ENCODE measurements around the gene HSF2BP. TPM values are rescaled to one million over a fixed set of nuclear protein-coding genes. Genes with fewer than 3 reads are reported as not detected.
"Not testable (repeated sequence)": the region's sequence is repeated elsewhere in the genome, so short reads cannot be mapped to it uniquely, and the experiment has no call there.

The HSF2BP gene
- total RNA-seq, 1 donor from 2014 or later, result 1.2 TPM

DNA sequence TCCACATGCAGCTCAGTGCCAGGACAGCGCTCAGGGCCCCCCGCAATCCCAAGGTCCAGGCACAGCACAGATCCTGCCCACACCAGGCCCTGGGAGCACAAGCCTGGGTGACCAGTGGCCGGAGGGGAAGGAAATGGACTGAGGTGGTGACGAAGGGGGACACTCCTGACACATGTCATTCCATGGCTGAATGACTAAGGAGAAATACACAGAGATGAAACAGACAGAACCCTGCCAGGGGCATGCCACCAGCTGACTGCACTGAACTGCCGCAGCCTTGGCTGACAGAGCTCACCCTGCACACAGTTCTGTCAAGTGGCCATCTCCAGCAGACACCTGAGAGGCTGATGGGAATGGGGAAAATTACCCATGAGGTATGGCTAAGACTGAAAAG, 56.1 kb downstream of the HSF2BP start:
- Mint-ChIP-seq H3K36me3 (ENCODE audit: low read depth) (no peaks in the 10 kb centered on the region), H3K9me3 (no peaks in the 10 kb centered on the region), H3K27me3 (ENCODE audit: insufficient read depth) (peaks cover 2% of the 10 kb centered on the region), H3K4me3 (no peak overlapping the region), H3K27ac (no peak overlapping the region), H3K4me1 (ENCODE audit: low read depth) (peaks cover 14% of the 10 kb centered on the region)
- intact Hi-C loops (cut with micrococcal nuclease), result no loop called here
- no peak for DNase-seq (ENCODE audit: low spot score)

DNA sequence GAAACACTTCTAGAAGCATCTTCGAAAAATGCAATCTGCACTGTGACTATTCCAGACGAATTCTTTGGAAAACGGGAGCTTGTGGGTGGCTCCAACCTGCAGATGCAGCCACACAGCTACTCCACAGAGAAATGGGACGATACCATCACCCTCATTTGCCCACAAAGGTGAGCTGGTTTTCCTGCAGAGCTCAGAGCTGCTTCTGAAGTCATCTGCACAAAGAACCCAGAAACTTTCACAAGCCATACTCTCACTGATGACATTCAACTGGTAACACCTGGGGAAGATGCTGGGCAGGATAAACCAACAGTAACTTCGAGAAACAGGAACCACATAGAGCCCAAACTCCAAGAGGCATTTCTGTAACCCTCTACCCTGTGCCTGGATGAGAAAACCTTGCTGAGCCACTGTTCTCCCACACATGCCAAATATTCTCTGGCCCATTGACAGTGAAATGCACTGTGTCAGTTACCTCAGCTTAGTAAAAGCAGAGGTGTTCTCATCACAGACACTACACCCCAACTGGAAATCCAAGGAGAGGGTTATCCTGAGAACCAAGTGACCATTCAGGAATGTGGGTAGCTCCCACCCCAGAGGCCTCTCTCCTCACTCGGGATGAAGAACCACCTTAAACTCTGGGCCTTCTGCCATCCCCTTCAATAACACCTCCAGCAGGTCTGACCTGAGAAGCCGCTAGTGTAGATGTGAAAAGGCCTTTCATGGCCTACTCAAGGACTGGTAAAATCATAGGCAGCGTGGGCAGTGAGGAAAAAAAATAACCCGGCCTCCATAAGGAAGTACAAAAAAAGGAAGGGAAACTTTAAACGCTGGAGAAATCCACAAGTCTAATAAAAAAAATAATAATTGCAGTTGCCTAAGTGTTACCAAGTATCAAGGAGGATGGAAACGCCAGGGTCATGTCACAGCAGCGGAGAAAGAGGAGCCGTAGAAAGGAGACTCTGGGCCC, 56.7 kb downstream of the HSF2BP start:
- Mint-ChIP-seq H3K4me1 (ENCODE audit: low read depth) (peaks cover 14% of the 10 kb centered on the region), H3K27me3 (ENCODE audit: insufficient read depth) (peaks cover 9% of the 10 kb centered on the region), H3K27ac (no peak overlapping the region), H3K4me3 (no peak overlapping the region), H3K36me3 (ENCODE audit: low read depth) (no peaks in the 10 kb centered on the region), H3K9me3 (no peaks in the 10 kb centered on the region)
- no peak for DNase-seq (ENCODE audit: low spot score)
- intact Hi-C loops (cut with micrococcal nuclease), result no loop called here

DNA sequence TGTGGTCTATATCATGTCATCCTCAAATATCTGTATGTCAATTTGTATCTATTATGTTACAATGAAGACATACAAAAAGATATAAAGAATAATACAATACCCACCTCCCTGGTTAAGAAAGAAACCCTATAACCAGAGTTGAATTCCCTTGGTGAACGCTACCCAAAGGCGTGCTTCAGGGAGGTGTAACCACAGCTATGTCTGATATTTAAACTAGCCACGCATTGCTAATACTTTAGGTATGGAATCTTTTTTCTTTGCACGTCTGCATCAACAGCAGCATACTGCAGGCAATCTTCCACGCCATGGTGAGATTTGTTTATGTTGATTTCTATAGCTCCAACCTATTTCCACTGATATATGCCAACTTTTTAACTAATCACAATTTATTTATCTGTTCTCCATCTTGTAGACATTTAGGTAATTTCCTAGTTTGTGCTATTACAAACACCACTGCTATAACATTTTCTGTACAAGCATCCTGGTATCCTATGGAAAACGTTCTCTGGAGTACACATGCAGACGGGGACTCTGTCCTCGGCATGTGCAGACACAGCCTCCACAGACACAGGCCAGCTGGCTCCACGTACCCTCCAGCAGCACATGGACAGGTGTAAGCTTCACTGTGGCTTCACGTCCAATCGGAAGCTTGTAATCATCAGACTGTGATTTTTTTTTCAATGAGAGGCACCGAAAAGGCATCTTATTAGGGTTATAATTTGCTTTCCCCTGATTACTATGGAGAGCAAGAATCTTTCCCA, 58.5 kb downstream of the HSF2BP start:
- Mint-ChIP-seq H3K36me3 (ENCODE audit: low read depth) (no peaks in the 10 kb centered on the region), H3K27ac (no peak overlapping the region), H3K4me1 (ENCODE audit: low read depth) (peaks cover 14% of the 10 kb centered on the region), H3K4me3 (no peak overlapping the region), H3K27me3 (ENCODE audit: insufficient read depth) (peaks cover 12% of the 10 kb centered on the region), H3K9me3 (no peaks in the 10 kb centered on the region)
- DNase-seq (ENCODE audit: low spot score), result no peak
- intact Hi-C loops (cut with micrococcal nuclease), result no loop called here

DNA sequence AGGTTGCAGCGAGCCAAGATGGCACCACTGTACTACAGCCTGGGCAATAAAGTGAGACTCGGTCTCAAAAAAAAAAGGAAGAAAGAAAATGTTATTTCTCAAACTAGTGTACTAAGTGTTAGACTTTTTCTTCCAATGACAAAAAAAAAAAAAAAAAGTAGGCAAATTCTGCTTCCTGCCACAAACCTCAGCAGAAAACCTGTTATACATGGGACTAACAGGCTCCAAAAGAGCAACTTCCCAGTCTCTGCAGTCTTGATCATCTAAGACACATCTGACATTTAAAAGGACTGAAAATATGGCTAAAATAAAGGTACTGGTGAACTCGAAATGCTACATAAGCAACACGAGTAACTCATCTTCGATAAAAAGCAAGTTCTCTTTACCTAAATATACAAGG, 59.6 kb downstream of the HSF2BP start:
- H3K4me1 Mint-ChIP-seq (ENCODE audit: low read depth), result peaks cover 14% of the 10 kb centered on the region
- no peak overlapping the region for H3K4me3 Mint-ChIP-seq
- intact Hi-C loops (cut with micrococcal nuclease), result no loop called here
- peaks cover 15% of the 10 kb centered on the region for H3K27me3 Mint-ChIP-seq (ENCODE audit: insufficient read depth)
- H3K9me3 Mint-ChIP-seq, result no peaks in the 10 kb centered on the region
- no peak for DNase-seq (ENCODE audit: low spot score)
- no peak overlapping the region for H3K27ac Mint-ChIP-seq
- no peaks in the 10 kb centered on the region for H3K36me3 Mint-ChIP-seq (ENCODE audit: low read depth)

DNA sequence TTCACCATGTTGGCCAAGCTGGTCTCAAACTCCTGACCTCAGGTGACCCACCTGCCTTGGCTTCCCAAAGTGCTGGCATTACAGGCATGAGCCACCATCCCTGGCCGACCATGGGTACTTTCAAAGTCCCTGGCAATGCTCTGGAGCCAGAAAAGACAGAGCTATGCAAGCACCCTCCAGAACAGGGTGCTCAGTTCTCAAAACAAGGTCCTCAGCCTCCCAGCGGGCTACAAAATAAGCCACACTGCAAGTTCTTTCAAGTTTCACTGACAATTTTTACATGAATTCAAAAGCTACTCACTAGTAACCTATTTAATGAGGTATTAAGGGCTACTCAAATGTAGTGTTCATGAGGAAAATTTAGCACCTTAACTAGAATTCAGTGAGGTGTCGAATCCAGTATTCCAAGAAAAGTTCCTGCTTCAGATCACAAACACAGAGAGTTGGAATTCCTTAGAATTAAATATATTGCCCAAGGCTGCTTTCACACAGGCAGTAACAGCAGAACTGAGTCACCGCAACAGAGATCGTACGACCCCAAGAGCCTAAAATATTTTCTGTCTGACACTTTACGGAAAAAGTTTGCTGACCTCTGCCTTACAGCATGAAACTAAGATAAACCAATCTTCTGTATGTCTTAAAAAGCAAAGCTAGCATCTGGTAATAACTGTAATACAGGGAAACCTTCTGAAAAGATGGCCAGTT, 60.7 kb downstream of the HSF2BP start:
- Mint-ChIP-seq H3K4me3 (no peak overlapping the region), H3K27me3 (ENCODE audit: insufficient read depth) (peaks cover 24% of the 10 kb centered on the region), H3K9me3 (no peaks in the 10 kb centered on the region), H3K27ac (no peak overlapping the region), H3K4me1 (ENCODE audit: low read depth) (peaks cover 14% of the 10 kb centered on the region), H3K36me3 (ENCODE audit: low read depth) (no peaks in the 10 kb centered on the region)
- no peak for DNase-seq (ENCODE audit: low spot score)
- intact Hi-C loops (cut with micrococcal nuclease), result no loop called here

DNA sequence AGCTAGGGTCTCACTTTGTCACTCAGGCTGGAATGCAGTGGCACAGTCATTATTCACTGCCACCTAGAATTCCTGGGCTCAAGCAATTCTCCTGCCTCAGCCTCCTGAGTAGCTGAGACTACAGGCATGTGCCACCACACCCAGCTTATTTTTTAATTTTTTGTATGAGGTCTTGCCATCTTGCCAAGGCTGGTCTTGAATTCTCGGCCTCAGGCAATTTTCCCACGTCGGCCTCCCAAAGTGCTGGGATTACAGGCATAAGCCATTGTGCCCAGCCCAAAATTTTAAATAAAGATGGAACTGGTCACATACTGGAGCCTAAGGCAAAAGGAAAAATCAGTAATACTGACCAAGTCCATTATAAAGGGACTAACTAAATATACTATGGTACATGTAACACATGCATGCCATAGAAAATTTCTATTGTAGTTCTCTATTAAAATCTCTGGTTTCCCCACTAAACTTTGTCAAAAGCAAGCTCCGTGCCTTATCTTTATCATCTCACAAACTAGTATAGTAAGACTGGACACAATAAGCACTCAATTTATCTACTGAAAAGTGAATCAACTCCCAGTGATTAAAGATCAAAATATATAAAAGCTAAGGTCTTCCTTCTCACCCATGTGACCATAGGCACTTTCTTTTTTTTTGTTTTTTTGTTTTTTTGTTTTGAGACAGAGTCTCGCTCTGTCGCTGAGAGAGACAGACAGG, 61.6 kb downstream of the HSF2BP start:
- H3K9me3 Mint-ChIP-seq, result no peaks in the 10 kb centered on the region
- DNase-seq (ENCODE audit: low spot score), result no peak
- peaks cover 32% of the 10 kb centered on the region for H3K27me3 Mint-ChIP-seq (ENCODE audit: insufficient read depth)
- peaks cover 10% of the 10 kb centered on the region for H3K4me1 Mint-ChIP-seq (ENCODE audit: low read depth)
- H3K36me3 Mint-ChIP-seq (ENCODE audit: low read depth), result no peaks in the 10 kb centered on the region
- no peak overlapping the region for H3K27ac Mint-ChIP-seq
- no peak overlapping the region for H3K4me3 Mint-ChIP-seq
- intact Hi-C loops (cut with micrococcal nuclease), result no loop called here

DNA sequence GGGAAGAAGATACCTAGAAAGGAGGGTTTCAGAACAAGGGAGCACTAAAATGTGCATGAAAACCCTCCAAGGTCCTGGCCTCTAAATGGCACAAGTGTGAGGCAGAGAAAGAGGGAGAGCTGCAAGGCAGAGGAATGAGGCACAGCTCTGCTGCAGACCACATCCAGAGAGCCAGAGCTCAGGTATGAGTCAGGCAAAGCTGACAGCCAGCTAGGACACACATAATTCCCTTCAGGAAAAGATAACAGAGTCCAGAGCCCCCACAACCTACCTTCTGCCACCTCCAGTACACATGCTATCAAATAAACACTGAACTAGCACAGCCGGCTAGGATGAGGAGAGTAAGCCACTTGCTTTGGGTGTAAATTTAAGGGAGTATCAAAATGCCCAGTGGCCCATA, 62.2 kb downstream of the HSF2BP start:
- Mint-ChIP-seq H3K36me3 (ENCODE audit: low read depth) (no peaks in the 10 kb centered on the region), H3K27me3 (ENCODE audit: insufficient read depth) (peaks cover 37% of the 10 kb centered on the region), H3K27ac (peak overlapping the region; percentile 16), H3K4me3 (no peak overlapping the region), H3K4me1 (ENCODE audit: low read depth) (peaks cover 3% of the 10 kb centered on the region), H3K9me3 (no peaks in the 10 kb centered on the region)
- no peak for DNase-seq (ENCODE audit: low spot score)
- intact Hi-C loops (cut with micrococcal nuclease), result no loop called here

DNA sequence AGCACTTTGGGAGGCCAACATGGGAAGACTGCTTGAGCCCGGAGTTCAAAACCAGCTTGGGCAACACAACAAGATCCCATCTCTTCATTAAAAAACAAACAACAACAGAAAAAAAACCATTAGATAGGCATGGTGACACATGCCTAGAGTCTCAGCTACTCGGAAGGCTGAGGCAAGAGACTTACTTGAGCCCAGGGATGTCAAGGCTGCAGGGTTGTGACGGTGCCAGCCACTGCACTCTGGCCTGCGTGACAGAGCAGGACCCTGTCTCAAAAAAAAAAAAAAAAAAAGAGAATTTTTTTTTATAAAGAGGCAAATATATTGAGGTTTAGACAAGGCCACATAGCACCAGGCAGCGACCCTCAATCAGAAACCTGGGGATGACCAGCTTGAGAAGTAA, 62.7 kb downstream of the HSF2BP start:
- intact Hi-C loops (cut with micrococcal nuclease), result no loop called here
- Mint-ChIP-seq H3K9me3 (no peaks in the 10 kb centered on the region), H3K4me3 (no peak overlapping the region), H3K27me3 (ENCODE audit: insufficient read depth) (peaks cover 37% of the 10 kb centered on the region), H3K27ac (no peak overlapping the region), H3K36me3 (ENCODE audit: low read depth) (no peaks in the 10 kb centered on the region), H3K4me1 (ENCODE audit: low read depth) (no peaks in the 10 kb centered on the region)
- DNase-seq (ENCODE audit: low spot score), result no peak

DNA sequence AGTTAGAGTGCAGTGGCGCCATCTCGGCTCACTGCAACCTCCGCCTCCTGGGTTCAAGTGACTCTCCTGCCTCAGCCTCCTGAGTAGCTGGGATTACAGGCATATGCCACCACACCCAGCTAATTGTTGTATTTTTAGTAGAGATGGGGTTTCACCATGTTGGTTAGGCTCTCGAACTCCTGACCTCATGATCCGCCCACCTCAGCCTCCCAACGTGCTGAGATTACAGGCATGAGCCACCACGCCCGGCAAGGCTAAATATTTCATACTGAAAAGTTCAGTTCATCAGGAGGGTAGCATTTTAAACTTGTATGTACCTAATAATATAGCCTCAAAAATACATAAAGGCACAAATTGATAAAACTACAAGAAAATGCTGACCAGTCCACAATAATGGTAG, 63.5 kb downstream of the HSF2BP start:
- H3K9me3 Mint-ChIP-seq; DNase-seq (ENCODE audit: low spot score): not testable (repeated sequence)
- peaks cover 37% of the 10 kb centered on the region for H3K27me3 Mint-ChIP-seq (ENCODE audit: insufficient read depth)

DNA sequence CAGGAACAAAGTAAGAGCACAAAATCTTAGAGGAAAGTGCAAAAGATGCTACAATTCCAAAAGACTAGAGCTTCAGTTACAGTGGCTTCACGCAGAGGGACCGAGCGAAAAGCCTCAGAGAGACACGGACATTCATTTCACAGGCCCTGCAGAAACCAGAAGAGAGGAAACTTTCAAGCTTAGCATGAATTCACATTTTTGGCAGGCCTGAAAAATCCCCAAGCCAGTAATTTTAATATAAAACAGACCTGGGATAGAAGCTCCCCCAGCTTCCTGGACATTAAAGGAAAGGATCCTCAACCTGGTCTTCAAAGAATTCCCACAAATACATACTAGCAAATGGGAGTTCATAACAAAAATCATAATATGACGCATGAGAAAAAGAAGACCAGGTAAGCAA, 66.2 kb downstream of the HSF2BP start:
- DNase-seq (ENCODE audit: low spot score), result no peak
- Mint-ChIP-seq H3K4me3 (no peak overlapping the region), H3K27ac (no peak overlapping the region), H3K4me1 (ENCODE audit: low read depth) (no peaks in the 10 kb centered on the region), H3K27me3 (ENCODE audit: insufficient read depth) (peaks cover 44% of the 10 kb centered on the region), H3K9me3 (no peaks in the 10 kb centered on the region), H3K36me3 (ENCODE audit: low read depth) (no peaks in the 10 kb centered on the region)
- intact Hi-C loops (cut with micrococcal nuclease), result no loop called here

More for the DNA sequence above, 63.5 kb downstream of the HSF2BP start:
- H3K4me1 Mint-ChIP-seq (ENCODE audit: low read depth); H3K27ac Mint-ChIP-seq; H3K4me3 Mint-ChIP-seq; H3K36me3 Mint-ChIP-seq (ENCODE audit: low read depth); intact Hi-C loops (cut with micrococcal nuclease): not testable (repeated sequence)

DNA sequence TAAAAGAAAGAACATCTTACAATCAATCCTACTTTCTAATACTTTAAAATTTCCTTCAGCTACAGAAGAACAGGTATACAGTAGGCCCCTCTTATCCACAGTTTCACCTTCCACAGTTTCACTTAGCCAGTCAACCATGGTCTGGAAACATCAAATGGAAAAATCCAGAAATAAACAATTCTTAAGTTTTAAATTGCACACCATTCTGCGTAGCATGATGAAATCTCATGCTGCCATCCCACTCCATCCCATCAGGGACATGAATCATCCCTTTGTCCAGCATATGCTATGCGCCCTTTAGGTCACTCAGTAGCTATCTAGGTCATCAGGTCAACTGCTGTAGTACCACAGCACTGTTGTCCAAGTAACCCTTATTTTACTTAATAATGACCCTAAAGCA, 67.7 kb downstream of the HSF2BP start:
- H3K9me3 Mint-ChIP-seq, result no peaks in the 10 kb centered on the region
- H3K36me3 Mint-ChIP-seq (ENCODE audit: low read depth), result no peaks in the 10 kb centered on the region
- no peak overlapping the region for H3K4me3 Mint-ChIP-seq
- H3K27ac Mint-ChIP-seq, result no peak overlapping the region
- intact Hi-C loops (cut with micrococcal nuclease), result no loop called here
- no peak for DNase-seq (ENCODE audit: low spot score)
- peaks cover 39% of the 10 kb centered on the region for H3K27me3 Mint-ChIP-seq (ENCODE audit: insufficient read depth)
- no peaks in the 10 kb centered on the region for H3K4me1 Mint-ChIP-seq (ENCODE audit: low read depth)

DNA sequence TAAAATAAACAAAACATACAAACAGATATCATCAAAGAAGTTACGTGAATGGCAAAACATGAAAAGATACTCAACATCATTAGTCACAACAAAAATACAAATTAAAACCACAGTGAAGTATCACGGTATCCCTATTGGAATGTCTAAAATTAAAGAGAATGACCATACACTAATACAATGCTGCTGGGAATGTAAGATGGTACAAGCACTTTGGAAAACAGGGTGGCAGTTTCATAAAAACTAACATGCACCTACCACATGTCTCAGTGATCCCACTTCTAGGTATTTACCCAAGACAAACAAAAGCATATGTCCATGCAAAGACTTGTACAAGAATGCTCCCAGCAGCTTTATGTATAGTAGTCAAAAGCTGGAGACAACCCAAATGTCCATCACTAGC, 69.1 kb downstream of the HSF2BP start:
- Mint-ChIP-seq H3K27ac (no peak overlapping the region), H3K9me3 (no peaks in the 10 kb centered on the region), H3K27me3 (ENCODE audit: insufficient read depth) (peaks cover 35% of the 10 kb centered on the region), H3K36me3 (ENCODE audit: low read depth) (no peaks in the 10 kb centered on the region), H3K4me3 (no peak overlapping the region), H3K4me1 (ENCODE audit: low read depth) (no peaks in the 10 kb centered on the region)
- no peak for DNase-seq (ENCODE audit: low spot score)
- intact Hi-C loops (cut with micrococcal nuclease), result no loop called here

Data from activated T-helper 1 cell treated with anti-CD3 and anti-CD28 coated beads, Interleukin-12 subunit alpha, Interleukin-12 subunit beta, Interleukin-2, Interleukin-4 antibody, amounts not matched to agents 30 ng/mL and 10 ng/mL and 1 ng/mL, durations not matched to agents 14 hours and 24 hours and 36 hours (primary cell).